ENCODE results near the gene C11orf42. TPM values are rescaled to one million over a fixed set of nuclear protein-coding genes. Genes with fewer than 3 reads are reported as not detected.
A peak's percentile ranks its signal among the peaks of the same experiment; 100 is the strongest.

Gene C11orf42
- total and polyA plus RNA-seq, 8 donors: not detected

DNA sequence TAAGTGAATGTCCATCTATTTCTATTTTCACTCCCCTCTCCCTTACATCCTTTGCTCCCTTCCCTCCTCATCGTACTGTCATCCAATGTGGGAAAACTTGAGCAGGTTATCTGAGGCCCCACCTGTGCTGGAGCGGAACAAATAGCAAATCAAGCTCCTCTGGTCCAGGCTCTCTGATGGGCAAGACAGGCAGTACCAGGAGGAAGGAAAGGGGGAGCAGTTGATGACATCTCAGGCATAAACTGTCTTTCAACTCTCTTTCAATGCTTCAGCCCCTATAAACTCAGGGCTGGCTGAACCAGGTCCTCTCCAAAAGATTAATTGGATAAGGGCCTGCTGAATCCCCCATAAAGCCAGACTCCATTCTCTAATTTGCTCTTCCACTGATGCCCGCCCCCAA lies 52.8 kb downstream of the C11orf42 start:
- no peaks in the 10 kb centered on the region for H3K9me3 ChIP-seq
- H3K27ac ChIP-seq: no peak overlapping the region
- peaks cover 6 to 15% (median 15%) of the 10 kb centered on the region in 3 donors for H3K4me1 ChIP-seq
- intact Hi-C loops (cut with DNase I): no loop called here
- no peak for DNase-seq
- TF ChIP-seq, protein P1, sequence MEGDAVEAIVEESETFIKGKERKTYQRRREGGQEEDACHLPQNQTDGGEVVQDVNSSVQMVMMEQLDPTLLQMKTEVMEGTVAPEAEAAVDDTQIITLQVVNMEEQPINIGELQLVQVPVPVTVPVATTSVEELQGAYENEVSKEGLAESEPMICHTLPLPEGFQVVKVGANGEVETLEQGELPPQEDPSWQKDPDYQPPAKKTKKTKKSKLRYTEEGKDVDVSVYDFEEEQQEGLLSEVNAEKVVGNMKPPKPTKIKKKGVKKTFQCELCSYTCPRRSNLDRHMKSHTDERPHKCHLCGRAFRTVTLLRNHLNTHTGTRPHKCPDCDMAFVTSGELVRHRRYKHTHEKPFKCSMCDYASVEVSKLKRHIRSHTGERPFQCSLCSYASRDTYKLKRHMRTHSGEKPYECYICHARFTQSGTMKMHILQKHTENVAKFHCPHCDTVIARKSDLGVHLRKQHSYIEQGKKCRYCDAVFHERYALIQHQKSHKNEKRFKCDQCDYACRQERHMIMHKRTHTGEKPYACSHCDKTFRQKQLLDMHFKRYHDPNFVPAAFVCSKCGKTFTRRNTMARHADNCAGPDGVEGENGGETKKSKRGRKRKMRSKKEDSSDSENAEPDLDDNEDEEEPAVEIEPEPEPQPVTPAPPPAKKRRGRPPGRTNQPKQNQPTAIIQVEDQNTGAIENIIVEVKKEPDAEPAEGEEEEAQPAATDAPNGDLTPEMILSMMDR (IDR thresholded peaks at IDR 0.05): no peak
- H3K4me3 ChIP-seq: no peak overlapping the region
- no peak for ATAC-seq
- WGBS, 2 donors: 57 to 58% methylated on average over 3 of the region's 3 CpGs
- FAIRE-seq: no peak
- no peaks in the 10 kb centered on the region for H3K36me3 ChIP-seq
- H3K27me3 ChIP-seq: no peaks in the 10 kb centered on the region

DNA sequence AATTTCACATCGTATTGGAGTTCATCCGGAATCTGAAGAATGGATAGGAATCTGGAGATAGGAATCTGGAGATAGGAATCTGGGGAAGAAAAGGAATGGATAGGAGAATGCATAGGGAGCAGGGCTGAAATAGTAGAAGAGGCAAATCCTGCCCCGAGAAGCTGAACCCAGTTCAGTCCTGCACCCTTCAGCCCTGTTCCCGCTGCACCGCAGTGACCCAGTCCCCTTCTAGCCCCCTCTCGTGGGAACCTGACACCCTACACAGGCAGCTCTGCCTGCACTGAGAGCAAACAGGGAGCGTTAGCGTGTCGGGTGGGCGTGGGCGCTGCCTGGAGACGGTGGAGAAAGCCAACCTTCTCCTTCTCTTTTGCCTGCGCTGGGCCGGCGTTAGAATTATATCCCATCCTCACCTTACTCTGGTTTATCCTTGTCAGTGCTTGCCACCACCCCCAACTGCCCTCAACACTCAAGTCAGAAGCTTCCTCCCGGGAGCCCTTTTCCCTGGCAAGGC lies 53.3 kb downstream of the C11orf42 start:
- DNase-seq (peak in 3 of 6 donors; percentile 29 to 48 (median 43)), FAIRE-seq (no peak), ATAC-seq (peak; percentile 31 to 49 (median 48))
- no peaks in the 10 kb centered on the region for H3K27me3 ChIP-seq
- intact Hi-C loops (cut with DNase I): no loop called here
- no peaks in the 10 kb centered on the region for H3K9me3 ChIP-seq
- no peaks in the 10 kb centered on the region for H3K36me3 ChIP-seq
- peak overlapping the region in 3 of 4 donors; percentile 7 to 63 (median 56) for H3K4me3 ChIP-seq
- WGBS, 2 donors: 9 to 13% methylated on average over 13 to 16 of the region's 16 CpGs
- H3K27ac ChIP-seq: no peak overlapping the region
- H3K4me1 ChIP-seq: peaks cover 1 to 10% (median 10%) of the 10 kb centered on the region in 3 donors
- TF ChIP-seq, protein P1 (IDR thresholded peaks at IDR 0.05): no peak

DNA sequence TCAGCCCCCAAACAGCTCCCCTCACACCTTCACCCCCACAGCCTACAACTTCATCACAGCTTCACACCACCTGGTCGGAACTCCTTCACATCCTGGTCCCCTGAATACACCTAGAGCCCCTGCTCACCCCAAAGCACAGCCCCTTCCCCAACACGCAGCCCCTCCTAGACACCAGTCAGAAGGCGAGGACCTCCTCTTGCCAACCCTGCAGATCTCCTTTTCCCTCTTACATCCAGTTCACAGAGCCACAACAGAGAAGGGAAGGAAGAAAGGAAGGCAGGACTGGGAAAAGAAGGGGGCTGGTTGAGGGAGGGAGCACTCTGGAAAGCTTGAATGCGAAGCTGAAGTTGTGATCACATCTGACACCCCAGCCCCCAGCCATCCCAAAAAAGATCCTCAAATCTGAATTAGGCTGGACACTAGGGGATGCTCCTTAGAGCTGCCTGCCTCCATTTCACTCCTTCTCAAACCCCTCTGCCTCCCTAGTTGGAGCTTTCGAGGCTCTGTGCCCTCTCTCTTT lies 54.9 kb downstream of the C11orf42 start:
- DNase-seq (no peak), ATAC-seq (peak in 3 of 4 donors; percentile 5 to 21 (median 18))
- intact Hi-C loops (cut with DNase I): no loop called here

More for the DNA sequence above, 54.9 kb downstream of the C11orf42 start:
- TF ChIP-seq, protein P1 (IDR thresholded peaks at IDR 0.05): no peak
- Histone ChIP-seq H3K27me3 (no peaks in the 10 kb centered on the region), H3K36me3 (no peaks in the 10 kb centered on the region), H3K9me3 (no peaks in the 10 kb centered on the region), H3K27ac (peak overlapping the region in 1 of 4 donors; percentile 5), H3K4me3 (peak overlapping the region in 2 of 4 donors; percentile 56 to 63), H3K4me1 (peaks cover 0 to 5% (median 0%) of the 10 kb centered on the region in 3 donors)
- 26 to 34% methylated on average over 5 of the region's 5 CpGs for WGBS, 2 donors
- no peak for FAIRE-seq

Other genes with a start within 250 kb of the C11orf42 start
- not detected for gene OR56A5, start 237.1 kb upstream of the C11orf42 start, total RNA-seq
- gene OR56A5, start 237.1 kb upstream of the C11orf42 start, polyA plus RNA-seq: not detected
- not detected for gene OR52L1, start 218.6 kb upstream of the C11orf42 start, total RNA-seq
- gene OR52L1, start 218.6 kb upstream of the C11orf42 start, polyA plus RNA-seq: not detected
- gene OR56A4, start 198.6 kb upstream of the C11orf42 start, total RNA-seq: under 1 TPM in 1 of 6 donors, not detected in 5; 0.06 TPM
- not detected for gene OR56A4, start 198.6 kb upstream of the C11orf42 start, polyA plus RNA-seq
- gene OR56A1, start 174.8 kb upstream of the C11orf42 start, total RNA-seq: not detected
- not detected for gene OR56A1, start 174.8 kb upstream of the C11orf42 start, polyA plus RNA-seq
- not detected for gene OR56B4, start 97.9 kb upstream of the C11orf42 start, total RNA-seq
- gene OR56B4, start 97.9 kb upstream of the C11orf42 start, polyA plus RNA-seq: not detected
- not detected for gene OR52B2, start 35.2 kb upstream of the C11orf42 start, total RNA-seq
- not detected for gene OR52B2, start 35.2 kb upstream of the C11orf42 start, polyA plus RNA-seq
- not detected for gene OR52W1, start 6.3 kb upstream of the C11orf42 start, total RNA-seq
- gene OR52W1, start 6.3 kb upstream of the C11orf42 start, polyA plus RNA-seq: not detected
- gene FHIP1B, start 29.1 kb downstream of the C11orf42 start, total RNA-seq: 10 to 100 TPM; 13.0 to 28.1 (median 18.4) TPM
- 10 to 100 TPM; 74.3 to 82.9 TPM for gene FHIP1B, start 29.1 kb downstream of the C11orf42 start, polyA plus RNA-seq
- gene CNGA4, start 33.5 kb downstream of the C11orf42 start, total RNA-seq: under 1 TPM; 0.12 to 0.28 (median 0.22) TPM
- gene CNGA4, start 33.5 kb downstream of the C11orf42 start, polyA plus RNA-seq: under 1 TPM; 0.14 to 0.46 TPM
- 10 to 100 TPM in 2 of 6 donors, 1 to 10 TPM in 4; 1.3 to 19.7 (median 3.1) TPM for gene CCKBR, start 54.3 kb downstream of the C11orf42 start, total RNA-seq
- 1 to 10 TPM; 2.5 to 7.7 TPM for gene CCKBR, start 54.3 kb downstream of the C11orf42 start, polyA plus RNA-seq
- gene CAVIN3, start 114.9 kb downstream of the C11orf42 start, total RNA-seq: 10 to 100 TPM in 5 of 6 donors, 1 to 10 TPM in 1; 9.7 to 16.7 (median 14.7) TPM
- gene CAVIN3, start 114.9 kb downstream of the C11orf42 start, polyA plus RNA-seq: 10 to 100 TPM; 20.8 to 28.7 TPM
- gene SMPD1, start 184.9 kb downstream of the C11orf42 start, total RNA-seq: 10 to 100 TPM; 19.4 to 32.3 (median 28.4) TPM
- gene SMPD1, start 184.9 kb downstream of the C11orf42 start, polyA plus RNA-seq: 10 to 100 TPM; 30.6 to 62.0 TPM
- gene APBB1, start 213.5 kb downstream of the C11orf42 start, total RNA-seq: 10 to 100 TPM; 11.4 to 23.0 (median 13.9) TPM
- 10 to 100 TPM; 22.7 to 69.3 TPM for gene APBB1, start 213.5 kb downstream of the C11orf42 start, polyA plus RNA-seq
- gene HPX, start 235.4 kb downstream of the C11orf42 start, total RNA-seq: 1 to 10 TPM in 5 of 6 donors, under 1 TPM in 1; 0.91 to 4.1 (median 1.8) TPM
- 1 to 10 TPM; 4.2 to 5.2 TPM for gene HPX, start 235.4 kb downstream of the C11orf42 start, polyA plus RNA-seq